ENCODE data around the gene DNAJB6.

The DNAJB6 gene

GRCh38 chr7:157336383-157337315, at the start of gene DNAJB6:
DNAJB6 (plus strand) TSS chr7:157337004; CDS start chr7:157358573, 21,569 bp downstream.
- DNase-seq (ENCODE audit: low spot score), result peak; percentile 94

DNA sequence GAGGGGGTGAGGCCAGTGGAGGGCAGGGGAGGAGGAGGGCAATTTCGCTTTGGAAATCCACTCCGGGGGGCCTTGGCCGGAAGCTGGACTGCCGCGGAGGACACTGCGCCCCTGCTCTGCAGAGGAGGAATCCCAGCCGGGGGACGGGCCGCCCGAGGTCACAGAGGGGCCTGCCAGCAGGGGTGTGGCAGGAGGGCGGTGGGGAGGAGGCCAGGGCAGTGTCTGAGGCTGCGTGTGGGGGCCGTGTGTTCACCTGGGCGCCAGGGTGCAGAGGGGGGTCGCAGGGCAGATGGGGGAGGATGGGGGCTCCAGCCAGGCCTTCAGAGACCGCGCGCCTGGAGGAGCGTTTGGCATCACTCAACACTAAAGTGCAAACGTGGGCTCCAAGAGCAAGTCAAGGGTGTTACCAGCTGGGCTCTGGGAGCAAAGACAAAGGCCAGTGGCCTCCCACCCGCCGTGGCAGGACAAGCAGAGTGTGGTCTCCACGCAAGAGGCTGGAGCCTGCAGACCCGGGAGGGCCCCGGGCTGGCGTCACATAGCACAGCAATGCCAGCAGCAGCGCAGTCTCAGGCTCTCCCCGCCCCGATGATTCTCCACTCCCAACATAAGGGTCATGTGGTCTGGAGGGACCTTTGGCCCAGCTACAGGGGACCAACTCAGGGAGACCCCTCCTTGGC, 45.3 kb upstream of the DNAJB6 start:
- no peak for DNase-seq (ENCODE audit: low spot score)

GRCh38 chr7:157292258-157292657, 44.5 kb upstream of the DNAJB6 start:
- DNase-seq (ENCODE audit: low spot score), result no peak

DNA sequence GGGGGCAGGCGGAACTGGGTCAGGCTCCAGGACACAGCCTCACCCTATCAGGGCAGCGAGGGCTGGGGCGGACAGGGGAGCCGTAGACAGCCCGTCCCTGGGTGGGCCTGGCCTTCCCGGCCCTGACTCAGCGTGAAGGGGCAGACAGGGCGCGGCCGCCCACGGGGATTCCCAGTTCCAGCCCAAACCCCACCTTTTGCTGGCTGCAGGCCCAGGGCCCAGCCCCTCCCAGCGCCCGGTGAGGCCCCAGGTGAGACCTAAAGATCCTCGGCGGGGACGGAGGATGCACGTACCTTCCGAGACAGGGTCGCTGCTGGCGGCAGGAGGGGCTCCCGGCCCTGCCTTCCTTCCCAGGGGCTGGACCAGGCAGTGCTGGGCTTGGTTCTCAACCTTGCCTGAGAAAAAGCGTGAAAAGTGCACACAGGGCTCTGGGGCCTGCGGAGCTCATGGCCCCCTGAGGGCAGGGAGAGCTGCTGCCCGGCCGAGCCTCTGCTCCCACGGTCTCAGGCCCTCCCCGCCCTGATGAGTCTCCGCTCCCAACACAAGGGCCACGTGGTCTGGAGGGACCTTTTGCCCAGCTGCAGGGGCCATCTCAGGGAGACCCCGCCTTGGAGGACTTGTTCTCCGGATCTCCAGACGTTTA, 43.9 kb upstream of the DNAJB6 start:
- no peak for DNase-seq (ENCODE audit: low spot score)

DNA sequence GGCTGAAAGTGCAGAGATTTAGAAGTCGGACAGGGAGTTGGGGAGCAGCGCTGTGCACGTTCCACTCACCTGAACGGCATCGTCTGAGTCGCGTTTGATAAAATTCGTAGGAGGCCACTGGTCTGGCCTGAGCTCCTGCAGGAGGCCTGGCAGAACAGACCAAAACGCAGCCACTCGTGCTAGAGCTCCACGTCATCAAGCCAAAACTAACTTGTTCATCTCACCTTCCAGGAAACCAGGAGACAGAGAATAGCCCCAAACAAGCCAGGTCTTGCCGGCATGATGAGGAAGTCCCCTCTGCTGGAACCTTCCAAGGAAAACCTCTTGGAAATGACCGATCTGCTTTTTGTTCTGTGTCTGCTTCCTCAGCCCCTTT, 43.4 kb upstream of the DNAJB6 start:
- no peak for DNase-seq (ENCODE audit: low spot score)

GRCh38 chr7:157294773-157295172, 42.0 kb upstream of the DNAJB6 start:
- DNase-seq (ENCODE audit: low spot score), result no peak

DNA sequence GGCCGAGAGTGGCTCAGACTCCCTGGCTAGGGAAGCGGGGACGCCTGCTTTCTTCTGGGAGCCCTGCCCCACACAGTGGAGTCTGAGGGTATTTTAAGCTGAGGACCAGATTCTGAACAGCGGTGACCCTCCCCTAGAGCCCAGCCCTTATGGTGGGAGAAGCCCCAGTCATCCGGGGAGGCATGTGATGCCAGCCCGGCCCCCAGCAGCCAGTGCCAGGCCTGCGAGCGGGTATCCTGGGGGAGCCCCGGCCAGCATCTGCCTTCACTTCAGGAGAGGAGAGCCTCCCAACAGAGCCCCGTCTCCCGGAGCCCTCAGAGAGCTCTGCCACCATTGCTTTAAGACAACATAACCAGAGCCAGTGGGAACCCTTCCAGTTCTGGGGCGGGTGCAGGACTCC, 41.5 kb upstream of the DNAJB6 start:
- no peak for DNase-seq (ENCODE audit: low spot score)

DNA sequence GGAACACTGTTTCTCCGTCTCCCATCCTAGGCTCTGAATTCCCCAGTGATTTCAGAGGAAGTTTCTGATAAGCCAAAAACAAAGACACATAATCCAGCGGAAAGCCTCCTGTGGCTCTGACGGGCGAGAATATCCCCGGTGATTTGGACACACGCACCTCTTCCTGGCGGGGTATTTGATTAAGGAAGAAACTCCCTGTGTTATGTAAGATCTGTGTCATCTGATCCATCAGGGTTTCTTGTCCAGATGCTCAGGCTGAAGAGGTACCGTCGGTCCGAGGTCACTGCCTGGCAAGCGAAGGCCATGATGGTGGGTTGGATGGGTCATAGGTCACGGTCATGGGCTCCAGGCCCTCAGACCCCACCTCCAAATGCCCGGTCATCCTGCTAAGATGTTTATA, 39.6 kb upstream of the DNAJB6 start:
- no peak for DNase-seq (ENCODE audit: low spot score)

DNA sequence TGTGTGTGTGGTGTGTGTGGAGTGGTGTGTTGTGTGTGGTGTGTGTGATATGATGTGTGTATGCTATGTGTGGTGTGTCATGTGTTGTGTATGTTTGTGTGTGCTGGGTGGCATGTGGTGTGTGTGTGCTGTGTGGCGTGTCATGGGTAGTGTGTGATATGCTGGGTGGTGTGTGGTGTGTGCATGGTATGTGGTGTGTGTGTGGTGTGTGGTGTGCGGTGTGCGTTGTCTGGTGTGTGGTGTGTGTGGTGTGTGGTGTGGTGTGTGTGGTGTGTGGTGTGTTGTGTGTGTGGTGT, 37.5 kb upstream of the DNAJB6 start:
- DNase-seq (ENCODE audit: low spot score), result no peak

DNA sequence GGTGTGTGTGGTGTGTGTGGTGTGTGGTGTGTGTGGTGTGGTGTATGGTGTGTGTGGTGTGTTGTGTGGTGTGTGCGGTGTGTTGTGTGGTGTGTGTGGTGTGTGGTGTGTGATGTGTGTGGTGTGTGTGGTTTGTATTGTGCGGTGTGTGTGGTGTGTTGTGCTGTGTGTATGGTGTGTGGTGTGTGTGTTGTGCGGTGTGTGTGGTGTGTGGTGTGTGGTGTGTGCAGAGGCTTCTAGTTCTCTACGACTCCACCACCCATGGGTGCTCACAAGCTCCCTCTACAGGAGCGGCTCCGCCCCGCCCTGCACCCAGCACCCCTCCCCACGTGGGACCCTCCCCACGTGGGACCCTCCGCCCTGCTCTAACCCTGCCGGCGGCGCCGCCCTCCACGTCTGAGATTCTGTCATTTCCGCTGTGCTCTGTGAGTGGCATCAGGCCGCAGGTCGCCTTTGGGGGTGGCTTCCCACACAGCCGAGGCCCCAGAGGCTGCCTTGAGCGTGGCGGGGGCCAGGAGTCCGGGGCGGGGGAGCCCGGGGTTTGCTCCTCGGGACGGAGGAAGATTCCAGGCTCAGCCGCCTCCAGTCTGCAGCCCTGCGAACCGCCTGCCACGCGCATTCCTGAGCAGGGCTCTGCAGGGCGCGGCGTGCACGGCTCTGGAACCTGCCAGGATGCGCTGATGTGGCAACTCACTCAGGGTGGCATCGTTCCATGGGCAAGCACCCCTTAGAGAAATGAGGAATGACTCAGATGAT, 37.0 kb upstream of the DNAJB6 start:
- peak; percentile 47 for DNase-seq (ENCODE audit: low spot score)

DNA sequence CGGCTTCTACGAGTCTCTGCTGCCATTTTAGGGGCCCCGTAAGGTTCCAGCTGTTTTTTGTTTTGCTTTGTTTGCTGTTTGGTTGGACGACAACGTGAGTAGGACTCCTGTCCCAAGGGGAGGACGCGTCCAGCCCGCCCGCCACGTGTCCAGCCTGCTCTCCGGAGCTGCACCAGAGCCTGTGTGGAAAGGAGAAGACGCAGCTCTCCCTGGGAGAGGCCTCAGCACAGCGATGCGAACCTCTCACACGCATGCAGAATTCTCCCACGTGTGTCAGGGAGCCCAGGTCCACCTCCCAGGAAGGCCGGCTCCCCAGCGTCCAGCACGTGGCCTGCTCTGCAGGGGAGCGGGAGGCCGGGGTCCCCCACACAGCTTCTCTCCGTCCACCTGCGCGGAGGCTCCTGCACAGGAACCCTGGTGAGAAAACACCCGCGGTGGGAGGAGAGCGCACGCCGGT, 36.4 kb upstream of the DNAJB6 start:
- DNase-seq (ENCODE audit: low spot score), result no peak

GRCh38 chr7:157301610-157302120, 35.1 kb upstream of the DNAJB6 start:
- DNase-seq (ENCODE audit: low spot score), result no peak

DNA sequence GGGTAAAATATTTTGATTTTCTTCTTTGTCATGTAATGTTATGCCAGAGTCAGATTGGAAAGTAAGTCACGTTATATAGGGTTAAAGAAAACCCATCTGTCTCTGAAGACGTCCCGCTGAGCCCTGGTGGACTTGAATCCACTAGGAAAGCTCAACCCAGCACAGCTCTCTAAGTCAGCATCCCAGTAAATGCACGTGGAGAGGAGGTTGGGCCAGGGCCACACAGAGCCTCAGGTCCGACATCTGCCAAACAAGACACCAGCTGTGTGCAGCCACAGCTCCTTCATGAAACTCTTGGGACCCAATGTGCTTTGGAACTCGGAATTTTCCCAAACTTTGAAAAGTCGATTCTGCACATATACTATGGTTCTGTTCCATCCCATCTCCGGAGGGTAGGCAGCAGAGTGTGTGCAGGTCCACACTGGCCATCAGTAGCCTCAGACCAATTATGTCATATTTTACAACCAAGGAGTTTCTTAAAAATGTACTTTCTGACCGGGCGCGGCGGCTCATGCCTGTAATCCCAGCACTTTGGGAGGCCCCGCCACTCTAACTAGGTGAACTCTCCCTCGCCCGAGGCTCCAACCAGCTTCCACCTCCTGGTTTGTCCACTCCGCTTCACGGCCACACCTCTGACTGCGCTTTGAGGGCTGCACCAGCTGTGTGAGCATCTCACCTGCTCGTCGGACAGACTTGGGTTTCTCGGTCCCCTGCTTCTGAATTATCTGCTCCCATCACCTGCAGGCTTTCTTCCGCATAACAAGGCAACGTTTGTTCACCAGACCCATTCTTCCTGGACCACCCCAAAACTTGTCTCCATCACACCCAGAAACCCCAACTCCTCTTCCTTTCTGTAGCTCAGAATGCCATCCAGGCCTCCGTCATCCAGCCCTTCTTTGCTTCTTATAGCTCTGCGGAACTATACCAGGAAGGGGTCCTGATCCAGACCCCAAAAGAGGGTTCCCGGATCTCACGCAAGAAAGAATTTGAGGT, 29.7 kb upstream of the DNAJB6 start:
- no peak for DNase-seq (ENCODE audit: low spot score)

DNA sequence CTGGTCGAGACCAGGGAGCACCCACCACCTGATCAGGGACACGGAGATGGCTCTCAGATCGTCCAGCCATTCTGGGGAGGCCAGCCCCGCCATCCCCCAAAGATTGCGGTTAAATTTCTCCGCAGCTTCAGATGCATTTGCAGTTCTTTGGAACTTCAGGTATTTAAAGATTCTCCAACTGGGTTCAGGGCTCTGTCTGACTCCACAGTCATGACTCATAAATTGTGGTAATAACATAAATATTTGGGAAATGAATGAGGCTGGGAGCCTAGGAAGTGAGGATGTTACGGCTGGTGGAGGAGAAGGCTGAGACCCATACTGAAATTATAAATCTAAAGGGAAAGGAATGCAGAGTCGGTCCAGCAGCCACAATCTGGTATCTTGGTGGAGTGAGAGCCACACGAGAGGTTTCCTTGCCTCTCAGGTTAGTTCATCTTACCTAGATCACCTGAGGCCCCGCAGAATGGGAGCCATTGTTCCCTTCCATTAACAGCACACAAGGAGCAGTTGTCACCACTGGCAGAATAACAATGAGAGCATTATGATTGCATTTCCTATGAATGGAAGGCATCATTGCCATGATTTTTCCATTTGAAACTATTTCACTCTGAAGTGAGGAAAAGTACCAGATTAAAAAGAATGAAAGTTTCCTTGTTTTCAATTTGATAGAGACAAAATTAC, 26.7 kb upstream of the DNAJB6 start:
- no peak for DNase-seq (ENCODE audit: low spot score)

- no peak for DNase-seq (ENCODE audit: low spot score)
Observed at GRCh38 chr7:157310676-157311185, 26.1 kb upstream of the DNAJB6 start.

GRCh38 chr7:157312941-157313340, 23.9 kb upstream of the DNAJB6 start:
- DNase-seq (ENCODE audit: low spot score), result no peak

GRCh38 chr7:157313645-157314044, 23.2 kb upstream of the DNAJB6 start:
- DNase-seq (ENCODE audit: low spot score), result no peak

DNA sequence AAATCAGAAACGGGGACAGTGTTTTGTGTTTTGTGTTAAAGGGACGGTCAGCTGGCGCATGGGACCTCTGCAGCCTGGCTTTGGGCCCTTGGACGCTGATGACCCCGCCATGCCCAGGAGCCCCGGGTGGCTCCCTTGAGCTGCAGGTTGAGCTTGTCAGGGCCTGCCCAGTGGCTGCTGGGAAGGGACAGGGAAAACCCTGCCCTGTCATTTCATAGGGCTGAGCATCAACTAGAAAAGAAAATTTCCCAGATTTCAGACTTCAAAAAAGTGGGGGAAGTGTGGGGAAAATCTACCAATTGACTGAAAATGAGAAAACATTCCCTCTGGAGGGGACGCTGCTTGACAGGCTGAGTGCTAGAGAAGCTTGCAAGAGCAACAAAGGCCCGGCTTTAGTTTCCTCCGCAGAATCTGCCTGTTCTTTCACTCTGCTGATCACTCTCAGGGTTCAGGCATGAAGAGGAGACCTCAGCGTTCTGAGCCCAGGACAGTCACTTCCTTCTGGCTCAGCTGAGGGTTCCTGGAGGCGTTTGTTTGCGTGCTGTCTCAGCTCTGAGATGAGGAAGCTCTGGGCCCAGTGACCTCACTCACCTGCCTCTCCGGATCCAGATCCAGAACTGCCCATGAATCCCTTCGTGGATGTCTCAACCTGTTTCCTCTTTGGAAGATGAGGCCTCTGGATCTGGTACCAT, 18.6 kb upstream of the DNAJB6 start:
- DNase-seq (ENCODE audit: low spot score), result no peak

- no peak for DNase-seq (ENCODE audit: low spot score)
Observed at GRCh38 chr7:157320608-157320980, 16.2 kb upstream of the DNAJB6 start.

Measured in CD4-positive, alpha-beta T cell treated with Interleukin-15 for 4 hours (primary cell).